VCaP (cell line): ENCODE results near the gene ZNG1E.
"Not testable (repeated sequence)": the region's sequence is repeated elsewhere in the genome, so short reads cannot be mapped to it uniquely, and the experiment has no call there.

Experiments used
- H3K27ac ChIP-seq: fragments of 450-650 bp; 2 replicates; pipeline ENCODE4 v1.5.1; 2017
- TF ChIP-seq, protein P1 (sequence below): fragments of 450-650 bp; conservative IDR thresholded peaks from 2 replicates; pipeline ENCODE4 v1.5.1; 2017; ENCODE audit warnings: mild to moderate bottlenecking, moderate library complexity

Gene ZNG1E

DNA sequence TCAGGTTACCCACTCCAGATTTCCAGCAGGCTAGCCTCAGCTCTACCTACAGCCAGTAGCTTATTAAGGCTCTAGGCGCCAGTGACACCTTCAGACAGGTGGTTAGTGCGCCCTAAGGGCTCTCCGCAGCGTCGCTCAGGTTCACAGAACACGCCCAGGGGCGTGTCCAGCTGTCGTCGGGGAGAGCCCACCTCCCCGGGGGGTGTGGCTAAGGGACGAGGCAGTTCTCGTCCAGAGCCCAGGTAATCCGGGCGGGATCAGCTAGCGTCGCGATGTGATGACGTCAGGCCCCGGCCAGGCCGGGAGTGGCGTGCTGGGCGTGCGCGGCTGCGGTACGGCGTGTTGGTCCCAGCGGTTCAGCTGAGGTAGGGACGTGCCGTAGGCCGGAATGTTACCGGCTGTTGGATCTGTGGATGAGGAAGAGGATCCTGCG is at the start of gene ZNG1E:
Gene ZNG1E (plus strand): TSS at position 340 of the 433 bp plus-strand sequence. CDS start 49 bp downstream, at position 389.
- not testable (repeated sequence) for H3K27ac ChIP-seq

DNA sequence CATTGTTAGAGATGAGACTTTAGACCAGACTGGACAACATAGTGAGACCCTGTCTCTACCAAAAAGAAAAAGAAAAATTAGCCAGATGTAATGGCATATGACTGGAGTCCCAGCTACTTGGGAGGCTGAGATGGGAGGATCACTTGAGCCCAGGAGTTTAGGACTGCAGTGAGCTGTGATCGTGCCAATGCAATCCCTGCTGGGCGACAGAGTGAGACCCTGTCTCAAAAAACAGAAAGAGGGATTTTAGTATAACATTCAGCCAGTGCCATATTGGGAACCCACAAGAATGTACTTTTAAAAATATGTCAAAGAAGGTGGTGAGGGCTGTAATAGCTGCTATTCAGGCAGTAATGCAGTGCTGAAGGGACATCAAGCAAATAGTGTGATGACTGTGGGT is 2.1 kb upstream of the ZNG1E start:
- H3K27ac ChIP-seq: not testable (repeated sequence)

DNA sequence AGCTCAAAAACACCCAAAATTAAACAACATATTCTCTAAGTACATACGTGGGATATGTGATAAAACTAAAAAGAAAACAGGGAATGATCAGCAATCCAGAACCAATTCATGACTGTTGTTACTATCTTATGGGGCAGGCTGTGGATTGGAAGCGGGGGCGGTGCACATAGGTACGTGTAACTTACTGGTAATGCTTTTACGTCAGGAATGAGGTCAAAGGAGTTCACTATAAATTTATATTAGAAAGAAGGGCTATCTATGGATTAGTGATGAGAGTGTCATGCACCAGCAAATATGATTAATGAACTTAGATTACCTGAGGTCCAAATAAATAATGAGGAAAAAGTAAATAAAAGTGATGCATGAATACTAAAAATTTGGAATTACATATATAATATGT is 710 bp upstream of the ZNG1E start:
- H3K27ac ChIP-seq: not testable (repeated sequence)

DNA sequence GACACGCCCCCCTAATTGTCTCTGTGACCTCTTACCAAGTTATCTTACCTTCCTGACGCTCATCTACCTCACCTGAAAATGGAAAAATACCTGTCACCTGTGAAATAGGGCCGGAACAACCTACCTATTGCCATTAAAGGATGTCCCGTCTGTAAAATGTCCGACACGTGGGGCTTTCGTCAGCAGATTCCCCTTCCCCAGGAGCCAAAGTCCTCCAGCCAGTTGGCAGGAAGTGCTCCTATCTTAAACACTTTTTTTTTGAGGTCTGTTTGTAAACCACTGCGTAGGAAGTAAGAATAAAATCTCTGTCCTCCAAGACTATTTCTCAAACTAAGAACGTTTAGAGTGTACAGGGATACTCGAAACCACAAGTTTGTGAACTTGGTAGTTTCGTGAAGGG is 661 bp downstream of the ZNG1E start:
- not testable (repeated sequence) for H3K27ac ChIP-seq

DNA sequence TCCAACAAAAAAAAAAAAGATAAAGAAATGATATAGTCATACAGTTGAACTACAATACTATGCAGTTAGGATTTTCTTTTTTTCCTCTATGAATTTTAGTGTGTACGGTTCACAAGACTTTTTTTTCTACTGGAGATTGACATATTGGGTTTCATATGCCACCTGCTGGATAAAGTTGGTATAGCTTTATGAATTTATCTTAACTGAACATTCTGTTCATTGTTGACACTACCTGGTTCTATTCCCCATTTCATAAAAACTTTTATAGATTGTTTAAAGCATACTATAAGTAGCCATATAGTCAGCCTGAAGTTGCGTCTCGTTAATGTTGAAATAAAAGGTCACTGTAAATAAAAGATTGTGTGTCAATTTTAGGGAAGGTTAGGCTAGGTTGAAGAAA is 2.8 kb downstream of the ZNG1E start:
- TF ChIP-seq, protein P1, sequence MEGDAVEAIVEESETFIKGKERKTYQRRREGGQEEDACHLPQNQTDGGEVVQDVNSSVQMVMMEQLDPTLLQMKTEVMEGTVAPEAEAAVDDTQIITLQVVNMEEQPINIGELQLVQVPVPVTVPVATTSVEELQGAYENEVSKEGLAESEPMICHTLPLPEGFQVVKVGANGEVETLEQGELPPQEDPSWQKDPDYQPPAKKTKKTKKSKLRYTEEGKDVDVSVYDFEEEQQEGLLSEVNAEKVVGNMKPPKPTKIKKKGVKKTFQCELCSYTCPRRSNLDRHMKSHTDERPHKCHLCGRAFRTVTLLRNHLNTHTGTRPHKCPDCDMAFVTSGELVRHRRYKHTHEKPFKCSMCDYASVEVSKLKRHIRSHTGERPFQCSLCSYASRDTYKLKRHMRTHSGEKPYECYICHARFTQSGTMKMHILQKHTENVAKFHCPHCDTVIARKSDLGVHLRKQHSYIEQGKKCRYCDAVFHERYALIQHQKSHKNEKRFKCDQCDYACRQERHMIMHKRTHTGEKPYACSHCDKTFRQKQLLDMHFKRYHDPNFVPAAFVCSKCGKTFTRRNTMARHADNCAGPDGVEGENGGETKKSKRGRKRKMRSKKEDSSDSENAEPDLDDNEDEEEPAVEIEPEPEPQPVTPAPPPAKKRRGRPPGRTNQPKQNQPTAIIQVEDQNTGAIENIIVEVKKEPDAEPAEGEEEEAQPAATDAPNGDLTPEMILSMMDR: peak; percentile 22; the same call in 1 of the 2 replicates
- not testable (repeated sequence) for H3K27ac ChIP-seq

DNA sequence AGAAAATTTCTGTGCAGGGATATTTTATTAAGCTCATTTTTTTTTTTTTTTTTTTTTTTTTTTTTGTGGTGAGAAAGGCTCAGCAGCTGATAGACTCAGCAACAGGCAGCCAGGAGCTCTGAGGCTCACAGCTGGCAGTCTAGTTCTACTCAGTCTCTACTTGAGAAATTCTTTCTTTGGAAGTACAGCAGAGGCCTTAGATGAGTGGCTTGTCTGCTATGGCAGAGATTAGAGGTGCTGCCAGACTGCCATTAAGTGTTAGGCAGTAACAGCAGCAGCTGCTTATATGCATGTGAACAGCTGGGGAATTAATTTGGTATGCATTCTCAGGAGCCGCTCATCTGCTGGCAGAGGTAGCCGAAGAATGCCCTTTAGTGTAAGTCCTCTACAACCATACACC is 27.8 kb downstream of the ZNG1E start:
- H3K27ac ChIP-seq: not testable (repeated sequence)

DNA sequence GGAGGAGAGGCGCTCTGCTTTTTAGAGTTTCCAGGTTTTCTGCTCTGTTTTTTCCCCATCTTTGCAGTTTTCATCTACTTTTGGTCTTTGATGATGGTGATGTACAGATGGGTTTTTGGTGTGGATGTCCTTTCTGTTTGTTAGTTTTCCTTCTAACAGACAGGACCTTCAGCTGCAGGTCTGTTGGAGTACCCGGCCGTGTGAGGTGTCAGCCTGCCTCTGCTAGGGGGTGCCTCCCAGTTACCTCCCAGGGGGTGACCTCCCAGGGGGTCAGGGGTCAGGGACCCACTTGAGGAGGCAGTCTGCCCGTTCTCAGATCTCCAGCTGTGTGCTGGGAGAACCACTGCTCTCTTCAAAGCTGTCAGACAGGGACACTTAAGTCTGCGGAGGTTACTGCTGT is 38.7 kb downstream of the ZNG1E start:
- not testable (repeated sequence) for H3K27ac ChIP-seq

DNA sequence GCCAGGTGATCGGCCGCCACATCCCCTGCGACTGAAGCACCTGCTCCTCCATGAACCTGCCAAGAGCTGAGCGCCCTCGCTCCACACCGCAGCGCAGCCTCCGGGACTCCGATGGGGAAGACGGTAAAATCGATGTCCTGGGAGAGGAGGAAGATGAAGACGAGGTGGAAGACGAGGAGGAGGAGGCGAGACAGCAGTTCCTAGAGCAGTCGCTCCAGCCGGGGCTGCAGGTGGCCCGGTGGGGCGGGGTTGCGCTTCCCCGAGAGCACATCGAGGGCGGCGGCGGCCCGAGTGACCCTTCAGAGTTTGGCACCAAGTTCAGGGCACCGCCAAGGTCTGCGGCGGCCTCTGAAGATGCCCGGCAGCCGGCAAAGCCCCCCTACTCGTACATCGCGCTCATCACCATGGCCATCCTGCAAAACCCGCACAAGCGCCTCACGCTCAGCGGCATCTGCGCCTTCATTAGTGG is 61.4 kb downstream of the ZNG1E start, which contains the start of gene FOXD4L4:
Gene FOXD4L4 (plus strand): TSS at position 51 of the 469 bp plus-strand sequence. CDS start 0 bp downstream, at position 51.
- not testable (repeated sequence) for H3K27ac ChIP-seq

DNA sequence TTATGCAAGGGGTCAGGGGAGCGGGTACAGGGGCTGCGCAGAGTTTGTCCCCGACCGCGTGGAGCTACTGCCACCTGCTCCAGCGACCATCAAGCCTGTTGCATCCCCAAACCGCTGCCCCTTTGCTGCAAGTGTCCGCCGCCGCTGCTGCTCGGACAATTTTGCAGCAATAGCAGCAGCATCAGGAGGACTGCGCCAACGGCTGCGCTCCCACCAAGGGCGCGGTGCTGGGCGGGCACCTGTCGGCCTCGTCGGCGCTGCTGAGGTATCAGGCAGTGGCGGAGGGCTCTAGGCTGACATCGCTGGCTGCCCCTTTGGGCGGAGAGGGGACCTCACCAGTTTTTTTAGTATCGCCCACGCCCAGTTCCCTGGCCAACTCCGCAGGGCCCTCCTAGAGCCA is 62.4 kb downstream of the ZNG1E start:
- not testable (repeated sequence) for H3K27ac ChIP-seq
